HG02763 (cell line): ENCODE data around the gene DEFB118.
"Not testable (repeated sequence)": the region's sequence is repeated elsewhere in the genome, so short reads cannot be mapped to it uniquely, and the experiment has no call there.

Experiments
- ATAC-seq: cut with Tn5 transposase; IDR thresholded peaks from one replicate; pipeline ENCODE4 v1.9.1; 2021; ENCODE audit warnings: mild to moderate bottlenecking, moderate library complexity; ENCODE audit not compliant: unreplicated experiment

DEFB118 gene, protein sequence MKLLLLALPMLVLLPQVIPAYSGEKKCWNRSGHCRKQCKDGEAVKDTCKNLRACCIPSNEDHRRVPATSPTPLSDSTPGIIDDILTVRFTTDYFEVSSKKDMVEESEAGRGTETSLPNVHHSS

DNA sequence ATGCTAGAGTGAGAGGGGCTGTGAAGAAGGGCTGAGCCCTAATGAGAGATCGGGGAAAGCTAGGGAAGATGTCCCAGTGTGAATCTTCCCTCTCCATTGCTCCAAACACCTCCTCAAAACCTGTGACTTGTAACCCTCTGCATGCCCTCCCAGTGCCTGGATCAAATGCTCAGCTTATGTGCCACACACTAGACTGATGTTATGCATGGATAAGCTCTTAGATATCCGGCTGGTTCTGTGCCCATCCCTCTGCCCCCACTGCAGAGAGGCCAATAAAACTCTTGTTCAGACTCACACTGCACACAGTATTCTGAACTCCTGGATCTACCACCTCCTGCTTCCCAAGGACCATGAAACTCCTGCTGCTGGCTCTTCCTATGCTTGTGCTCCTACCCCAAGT is at the start of gene DEFB118:
Gene DEFB118, plus strand, starts transcription at position 301 of the 400 bp plus-strand sequence. Its CDS starts 50 bp downstream, at position 351.
- ATAC-seq: no peak

DNA sequence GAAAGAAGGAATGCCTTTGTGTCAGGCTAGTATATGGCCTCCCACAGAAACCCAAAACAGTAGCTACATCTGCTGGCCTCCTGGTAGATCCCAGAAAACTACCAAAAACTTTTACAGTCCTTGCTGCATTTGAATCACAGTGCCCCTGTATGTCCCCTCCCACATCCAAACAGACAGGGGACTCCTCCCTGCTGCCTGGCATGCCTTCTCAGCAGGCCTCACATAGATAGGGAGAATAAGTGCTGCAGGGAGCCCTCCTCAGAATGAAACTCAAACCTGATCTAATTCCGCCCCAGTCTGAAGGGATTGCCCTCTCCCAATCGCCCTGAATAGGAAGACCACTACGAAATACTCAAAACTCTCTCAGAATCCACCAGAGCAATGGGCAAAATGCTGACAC is 45.9 kb upstream of the DEFB118 start:
- no peak for ATAC-seq

DNA sequence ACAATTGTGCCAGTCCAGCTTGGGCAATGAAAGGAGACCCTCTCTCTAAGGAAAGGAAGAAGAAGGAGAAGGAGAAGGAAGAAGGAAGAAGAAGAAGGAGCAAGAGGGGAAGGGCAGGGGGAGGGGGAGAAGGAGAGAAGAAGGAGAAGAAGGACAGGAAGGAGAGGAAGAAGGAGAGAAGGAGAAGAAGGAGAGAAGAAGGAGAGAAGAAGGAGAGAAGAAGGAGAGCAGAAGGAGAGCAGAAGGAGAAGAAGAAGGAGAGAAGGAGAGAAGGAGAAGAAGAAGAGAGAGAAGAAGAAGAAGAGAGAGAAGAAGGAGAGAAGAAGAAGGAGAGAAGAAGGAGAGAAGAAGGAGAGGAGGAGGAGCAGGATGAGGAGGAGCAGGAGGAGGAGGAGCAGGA is 37.5 kb upstream of the DEFB118 start:
- ATAC-seq: no peak

DNA sequence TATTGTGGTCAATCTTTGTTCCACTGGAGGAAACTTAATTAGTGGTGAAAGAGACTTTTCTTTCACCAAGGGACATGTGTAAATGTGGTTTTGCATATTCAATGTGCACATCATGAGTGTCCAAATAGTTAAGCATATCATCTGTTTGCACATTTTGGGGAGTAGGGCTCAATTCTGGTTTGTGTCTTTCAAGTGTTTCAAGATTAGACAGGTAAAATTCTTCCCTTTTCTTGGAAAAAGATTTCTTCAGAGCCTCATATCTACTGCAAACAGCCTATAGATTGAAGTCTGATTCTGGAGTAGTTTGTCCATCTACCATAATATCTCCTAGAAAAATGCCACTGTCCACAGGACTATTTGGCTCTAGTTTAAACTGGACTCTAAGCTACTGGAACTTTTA is 26.9 kb upstream of the DEFB118 start:
- no peak for ATAC-seq

DNA sequence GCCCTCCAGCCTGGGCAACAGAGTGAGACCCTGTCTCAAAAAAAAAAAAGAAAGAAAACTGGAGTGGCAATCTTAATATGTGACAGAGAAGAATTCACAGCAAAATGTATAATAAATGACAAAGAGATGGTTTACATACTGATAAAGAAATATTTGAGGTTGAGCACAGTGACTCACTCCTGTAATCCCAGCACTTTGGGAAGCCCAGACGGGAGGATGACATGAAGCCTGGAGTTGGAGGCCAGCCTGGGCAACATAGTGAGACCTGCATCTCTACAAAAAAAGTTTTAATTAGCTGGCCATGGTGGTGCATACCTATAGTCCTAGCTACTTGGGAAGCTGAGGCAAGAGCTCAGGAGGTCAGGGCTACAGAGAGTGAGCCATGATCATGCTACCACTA is 12.4 kb upstream of the DEFB118 start:
- no peak for ATAC-seq

DNA sequence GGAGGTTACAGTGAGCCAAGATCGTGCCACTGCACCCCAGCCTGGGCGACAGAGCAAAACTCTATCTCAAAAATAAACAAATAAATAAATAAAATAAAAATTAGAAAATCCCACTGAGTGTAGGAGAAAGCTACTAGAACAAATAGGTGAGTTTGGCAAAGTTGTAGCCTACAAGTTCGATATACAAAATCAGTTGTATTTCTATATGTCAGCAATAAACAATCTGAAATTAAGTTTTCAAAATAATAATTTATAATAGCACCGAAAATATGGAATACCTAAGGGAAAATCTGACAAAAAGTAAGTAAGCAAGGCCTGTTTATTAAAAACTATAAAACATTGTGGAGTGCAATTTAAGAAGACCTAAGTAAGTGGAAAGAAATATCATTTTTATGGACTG is 5.1 kb upstream of the DEFB118 start:
- ATAC-seq: no peak

DNA sequence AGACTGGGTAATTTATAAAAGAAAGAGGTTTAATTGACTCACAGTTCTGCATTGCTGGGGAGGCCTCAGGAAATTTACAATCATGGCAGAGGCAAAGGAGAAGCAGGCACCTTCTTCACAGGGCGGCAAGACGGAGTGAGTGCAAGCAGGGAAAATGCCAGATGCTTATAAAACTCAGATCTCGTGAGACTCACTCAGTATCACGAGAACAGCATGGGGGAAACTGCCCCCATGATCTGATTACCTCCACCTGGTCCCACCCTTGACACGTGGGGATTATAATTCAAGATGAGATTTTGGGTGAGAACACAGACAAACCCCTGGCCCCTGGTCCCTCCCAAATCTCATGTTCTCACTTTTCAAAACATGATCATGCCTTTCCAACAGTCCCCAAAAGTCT is 4.1 kb upstream of the DEFB118 start:
- ATAC-seq: not testable (repeated sequence)

DNA sequence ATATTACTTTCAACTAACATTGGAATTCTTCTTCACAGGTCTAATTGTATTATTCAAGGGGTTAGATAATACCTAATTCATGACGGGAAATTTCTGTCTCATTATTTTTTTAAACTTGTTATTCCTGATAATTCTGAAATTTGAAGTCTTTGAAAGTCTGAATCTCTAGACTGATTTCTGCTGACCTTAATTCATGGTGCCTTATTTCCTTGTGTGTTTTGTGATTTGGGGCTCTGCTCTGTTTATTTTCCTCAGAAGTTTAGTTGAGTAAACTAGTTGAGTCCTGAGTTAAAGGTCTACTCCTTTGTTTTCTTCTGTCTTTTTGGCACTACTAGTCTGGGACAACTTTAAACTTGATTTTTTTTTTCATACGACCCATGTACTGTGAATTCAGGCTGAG is 5.9 kb downstream of the DEFB118 start:
- ATAC-seq: no peak

DNA sequence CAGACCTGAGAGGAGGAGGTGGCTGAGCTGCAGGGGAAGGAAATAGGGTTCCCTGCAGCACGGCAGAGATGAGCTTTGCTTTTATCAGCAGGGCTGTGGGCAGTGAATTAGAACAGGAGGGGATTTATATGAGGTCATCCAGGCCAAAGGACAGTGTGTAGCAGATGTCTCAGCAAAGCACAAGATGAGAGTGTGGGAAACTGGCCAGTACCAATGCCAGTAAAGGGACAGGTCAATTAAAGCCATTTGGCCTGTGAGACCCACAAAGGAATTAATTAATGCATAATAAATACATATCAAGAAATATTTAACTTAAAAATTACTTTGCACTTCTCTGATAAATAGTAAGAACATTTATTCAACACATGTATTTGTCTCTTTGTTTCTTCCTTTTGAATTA is 22.1 kb downstream of the DEFB118 start, which contains the start of gene DEFB119:
Gene DEFB119, minus strand, starts transcription at position 101 of the 400 bp plus-strand sequence. CDS start 107 bp downstream, outside the sequence.
- no peak for ATAC-seq

DNA sequence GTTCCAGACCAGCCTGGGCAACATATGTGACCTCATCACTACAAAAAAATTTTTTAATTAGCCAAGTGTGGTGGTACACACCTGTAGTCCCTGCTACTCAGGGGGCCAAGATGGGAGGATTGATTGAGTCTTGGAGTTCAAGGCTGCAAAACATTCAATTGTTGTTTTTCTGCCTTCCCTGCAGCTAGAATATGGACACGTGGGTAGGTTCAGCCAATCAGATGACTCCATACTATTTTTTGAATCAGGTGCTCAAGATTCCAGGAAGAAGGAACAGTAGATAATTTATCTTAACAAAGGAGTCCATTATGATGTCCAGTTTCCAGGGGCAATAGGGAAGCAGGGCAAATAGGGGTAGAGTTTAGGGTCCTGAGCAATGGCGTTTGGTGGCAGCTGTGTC is 24.4 kb downstream of the DEFB118 start:
- ATAC-seq: no peak

DNA sequence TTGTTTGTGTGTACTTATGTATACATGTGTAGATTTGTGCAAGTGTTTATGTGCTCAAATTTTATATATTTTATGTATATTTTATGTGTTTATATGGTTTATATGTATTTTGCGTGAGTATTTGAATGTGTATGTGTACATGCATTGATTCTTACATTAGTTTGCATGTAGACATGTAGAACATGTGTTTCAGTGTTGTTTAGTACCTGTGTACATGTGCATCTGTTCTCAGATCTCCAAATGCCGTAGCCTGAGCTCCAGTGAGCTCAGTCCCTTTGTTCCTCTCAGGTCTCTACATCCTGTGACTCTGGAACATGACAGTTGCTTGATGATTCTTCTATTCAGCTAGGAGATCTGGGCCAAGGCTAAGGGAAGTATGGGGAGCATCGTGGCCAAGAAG is 26.5 kb downstream of the DEFB118 start:
- ATAC-seq: no peak

DNA sequence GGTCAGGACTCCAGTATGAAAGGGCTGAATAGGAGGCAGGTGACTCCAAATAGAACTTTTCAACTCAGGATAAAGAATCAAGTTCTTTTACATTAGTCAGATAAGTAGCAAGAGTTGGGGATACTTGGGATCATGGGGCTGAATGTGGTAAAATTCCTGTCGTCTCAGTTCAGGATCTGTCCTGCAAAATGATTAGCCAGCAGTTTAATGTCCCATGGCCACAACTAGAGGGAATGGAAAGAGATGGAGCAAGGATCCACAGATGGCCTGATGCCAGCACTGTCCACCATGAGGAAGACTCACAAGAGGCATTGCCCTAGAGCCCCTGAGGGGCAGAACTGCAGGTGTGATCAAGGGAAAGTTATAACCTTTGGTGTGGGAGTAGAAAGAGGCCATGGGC is 35.5 kb downstream of the DEFB118 start:
- ATAC-seq: no peak

DNA sequence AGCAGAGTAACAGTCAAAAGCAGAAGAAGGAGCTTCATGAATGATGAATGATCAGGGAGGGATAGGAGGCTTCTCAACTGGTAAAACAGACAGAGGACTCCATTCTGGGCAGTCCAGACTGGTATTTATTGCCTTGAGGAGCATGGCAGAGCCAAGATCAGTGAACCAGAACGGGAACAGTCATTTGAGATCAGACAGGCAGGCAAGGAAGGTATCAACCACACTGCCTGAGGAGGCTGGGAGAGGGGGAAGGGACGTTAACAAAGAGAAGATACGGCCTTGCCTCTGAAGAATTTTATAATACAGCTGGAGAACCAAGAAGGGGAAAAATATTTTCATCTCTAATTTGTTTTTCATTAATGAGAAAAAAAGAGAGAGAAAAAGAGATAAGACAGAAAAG is 37.7 kb downstream of the DEFB118 start, which contains the start of gene DEFB121:
Gene DEFB121, minus strand, starts transcription at position 101 of the 400 bp plus-strand sequence. Its CDS starts 63 bp downstream, at position 38.
- ATAC-seq: no peak

DNA sequence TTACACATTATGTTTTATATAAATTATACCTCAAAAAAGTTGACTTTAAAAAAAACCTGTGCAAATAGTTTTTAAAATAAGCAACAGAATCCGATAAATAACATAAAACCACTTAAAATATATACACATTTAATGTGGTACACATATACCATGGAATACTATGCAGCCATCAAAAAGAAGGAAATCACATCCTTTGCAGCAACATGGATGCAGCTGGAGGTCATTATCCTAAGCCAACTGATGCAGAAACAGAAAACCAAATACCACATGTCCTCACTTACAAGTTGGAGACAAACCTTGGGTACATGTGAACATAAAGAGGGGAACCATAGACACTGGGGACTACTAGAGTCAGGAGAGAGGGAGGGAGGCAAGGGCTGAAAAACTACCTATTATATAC is 41.6 kb downstream of the DEFB118 start:
- no peak for ATAC-seq

DNA sequence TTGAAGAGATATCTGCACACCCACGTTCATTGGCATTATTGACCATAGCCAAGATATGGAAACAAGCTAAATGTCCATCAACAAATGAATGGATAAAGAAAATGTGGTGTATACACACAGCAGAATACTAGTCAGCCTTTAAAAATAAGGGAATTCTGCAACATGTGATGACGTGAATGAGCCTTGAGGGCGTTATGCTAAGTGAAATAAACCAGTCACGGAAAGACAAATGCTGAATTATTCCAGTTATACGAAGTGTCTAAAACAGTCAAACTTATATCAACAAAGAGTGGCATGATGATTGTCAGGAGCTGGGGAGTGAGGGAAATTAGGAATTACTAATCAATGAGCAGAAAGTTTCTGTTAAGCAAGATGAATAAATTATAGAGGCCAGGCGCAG is 46.0 kb downstream of the DEFB118 start:
- ATAC-seq: no peak

DNA sequence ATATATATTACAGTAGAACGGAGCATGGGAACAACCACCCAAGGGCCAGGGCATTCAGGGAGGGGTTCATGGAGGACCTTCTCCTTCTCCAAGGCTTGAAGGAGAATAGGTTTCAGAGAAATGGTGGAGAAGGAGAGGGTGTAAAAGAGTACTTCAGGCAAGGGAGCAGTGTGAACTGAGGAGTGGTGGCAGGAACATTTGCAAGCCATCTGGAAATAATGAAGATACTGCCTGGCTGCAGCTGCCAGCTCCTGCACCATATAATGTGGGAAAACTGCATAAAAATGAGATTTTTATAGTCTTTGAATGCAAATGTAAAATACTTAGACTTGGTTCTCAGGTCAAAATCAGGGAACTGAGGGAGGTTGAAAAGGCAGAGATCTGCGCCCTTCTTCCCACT is 47.3 kb downstream of the DEFB118 start:
- ATAC-seq: no peak

DNA sequence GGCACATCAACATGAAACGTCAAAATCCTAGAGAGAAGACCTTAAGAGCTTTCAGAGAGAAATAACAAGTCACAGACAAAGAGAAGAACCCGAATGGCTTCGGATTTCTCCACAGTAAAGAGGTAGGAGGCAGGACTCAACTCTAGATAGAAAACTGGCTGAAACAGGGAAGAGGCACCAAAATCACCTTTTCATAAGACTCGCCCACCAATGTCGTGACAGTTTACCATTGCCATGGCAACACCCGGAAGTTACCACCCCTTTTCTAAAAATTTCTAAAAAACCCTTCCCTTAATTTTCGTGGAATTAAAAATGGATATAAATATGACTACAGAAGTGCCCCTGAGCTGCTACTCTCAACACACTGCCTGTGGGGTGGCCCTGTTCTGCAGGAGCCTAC is 49.9 kb downstream of the DEFB118 start:
- no peak for ATAC-seq
